Esophagus (tissue), 2 donors: ENCODE measurements around the gene FOXQ1. TPM values are rescaled to one million over a fixed set of nuclear protein-coding genes. Genes with fewer than 3 reads are reported as not detected.
A peak's percentile ranks its signal among the peaks of the same experiment; 100 is the strongest.

ENCODE experiments used
- H3K27ac ChIP-seq, 2 donors: one replicate each; pipeline ENCODE4 v1.5.1; 2013; ENCODE audit warnings: low read depth in 2 of 2, mild to moderate bottlenecking in 2 of 2, inconsistent platforms in 1 of 2, low read length in 1 of 2, moderate library complexity in 1 of 2
- H3K27me3 ChIP-seq, 2 donors: one replicate each; pipeline ENCODE4 v1.6.1; 2013; ENCODE audit warnings: low read length in 2 of 2, control low read depth in 1 of 2, mild to moderate bottlenecking in 1 of 2; ENCODE audit not compliant: insufficient read depth in 2 of 2, control insufficient read depth in 1 of 2
- H3K36me3 ChIP-seq, 2 donors: one replicate each; pipeline ENCODE4 v1.6.1; 2013; ENCODE audit warnings: low read length in 1 of 2; ENCODE audit not compliant: control insufficient read depth in 2 of 2, insufficient read depth in 2 of 2
- H3K4me1 ChIP-seq, 2 donors: one replicate each; pipeline ENCODE4 v1.6.1; 2013; ENCODE audit warnings: low read length in 1 of 2; ENCODE audit not compliant: control insufficient read depth in 2 of 2, insufficient read depth in 2 of 2
- H3K4me3 ChIP-seq, 2 donors: one replicate each; pipeline ENCODE4 v1.5.1; 2013; ENCODE audit warnings: low read length in 2 of 2, mild to moderate bottlenecking in 2 of 2, low read depth in 1 of 2, moderate library complexity in 1 of 2
- H3K9me3 ChIP-seq, 2 donors: one replicate each; pipeline ENCODE4 v1.6.1; 2013; ENCODE audit warnings: mild to moderate bottlenecking in 2 of 2, low read depth in 1 of 2, low read length in 1 of 2, moderate library complexity in 1 of 2; ENCODE audit not compliant: control insufficient read depth in 2 of 2, insufficient read depth in 1 of 2
- WGBS, 2 donors: extraction: QIAGEN DNeasy Blood & Tissue Kit; methylation state at CpG; one replicate each; pipeline ENCODE4 v1.1.7; 2013; 5-methylcytosine and 5-hydroxymethylcytosine counted together
- polyA plus RNA-seq, 2 donors: library from polyadenylated mRNA; stranded (reverse); fragments of 200-250 nt; gene quantifications; one replicate each; pipeline ENCODE4 v1.2.3, GENCODE V29; 2013
- donor health status: healthy with polysubstance abuse.
- donor health status: Bipolar disorder and iron deficiency.

The FOXQ1 gene, protein sequence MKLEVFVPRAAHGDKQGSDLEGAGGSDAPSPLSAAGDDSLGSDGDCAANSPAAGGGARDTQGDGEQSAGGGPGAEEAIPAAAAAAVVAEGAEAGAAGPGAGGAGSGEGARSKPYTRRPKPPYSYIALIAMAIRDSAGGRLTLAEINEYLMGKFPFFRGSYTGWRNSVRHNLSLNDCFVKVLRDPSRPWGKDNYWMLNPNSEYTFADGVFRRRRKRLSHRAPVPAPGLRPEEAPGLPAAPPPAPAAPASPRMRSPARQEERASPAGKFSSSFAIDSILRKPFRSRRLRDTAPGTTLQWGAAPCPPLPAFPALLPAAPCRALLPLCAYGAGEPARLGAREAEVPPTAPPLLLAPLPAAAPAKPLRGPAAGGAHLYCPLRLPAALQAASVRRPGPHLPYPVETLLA
- polyA plus RNA-seq = 1 to 10 TPM; 7.8 to 8.7 TPM

DNA sequence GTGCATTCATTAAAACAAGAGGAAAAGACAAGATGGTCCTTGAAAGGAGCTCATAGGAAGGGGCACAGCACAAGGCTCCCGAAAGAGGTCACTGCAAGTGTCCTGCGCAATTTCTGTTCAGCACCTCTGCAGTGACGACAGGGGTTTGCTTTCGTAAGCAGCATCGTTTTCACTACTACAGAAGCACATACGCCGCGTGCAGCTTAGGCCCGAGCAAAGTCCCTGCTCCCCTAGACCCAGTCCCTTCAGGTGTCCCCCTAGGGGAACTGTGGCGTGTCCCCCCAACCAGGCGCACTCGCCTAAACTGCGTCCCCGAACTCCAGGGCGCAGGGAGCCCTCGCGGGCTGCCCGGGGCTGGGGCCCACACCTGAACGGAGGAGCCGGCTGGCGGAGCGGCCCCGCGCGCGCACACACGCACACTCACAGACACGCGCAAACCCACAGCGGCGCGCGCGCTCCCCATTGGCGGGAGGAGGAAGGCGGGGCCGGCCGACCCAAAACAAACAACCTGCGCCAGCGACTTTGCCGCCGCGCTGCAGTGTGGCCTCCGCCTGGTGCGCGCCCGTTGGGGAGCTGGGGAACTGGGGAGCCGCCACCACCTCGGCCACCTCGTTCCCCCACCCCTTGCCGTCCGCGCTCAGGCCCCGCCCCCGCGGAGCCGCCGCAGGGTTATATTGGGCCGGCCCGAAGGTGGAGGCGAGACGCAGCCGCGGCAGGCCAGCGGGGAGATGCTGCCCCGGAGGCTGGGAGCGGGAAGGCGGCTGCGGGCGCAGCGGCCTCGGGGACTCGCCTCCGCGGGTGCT, at the start of gene FOXQ1:
Gene FOXQ1 (plus strand): TSS at position 699 of the 803 bp plus-strand sequence. CDS start 607 bp downstream, outside the sequence.
- no peaks in the 10 kb centered on the region for H3K9me3 ChIP-seq
- H3K27ac ChIP-seq = peak within 1 kb of the TSS; percentile 88 to 95
- H3K4me1 ChIP-seq = peaks cover 0 to 7% of the 10 kb centered on the region in 2 donors
- no peaks in the 10 kb centered on the region for H3K36me3 ChIP-seq
- peak within 1 kb of the TSS; percentile 76 to 85 for H3K4me3 ChIP-seq
- no peaks in the 10 kb centered on the region for H3K27me3 ChIP-seq
- WGBS, 2 donors = 1% methylated on average over 68 to 75 of the region's 75 CpGs

GRCh38 chr6:1262704-1263038, 49.2 kb upstream of the FOXQ1 start:
- peaks cover 0 to 2% of the 10 kb centered on the region in 2 donors for H3K9me3 ChIP-seq
- H3K4me3 ChIP-seq = no peak overlapping the region
- no peak overlapping the region for H3K27ac ChIP-seq
- no peaks in the 10 kb centered on the region for H3K36me3 ChIP-seq
- 87 to 91% methylated on average over 6 of the region's 6 CpGs for WGBS, 2 donors
- no peaks in the 10 kb centered on the region for H3K27me3 ChIP-seq
- H3K4me1 ChIP-seq = peaks cover 0 to 1% of the 10 kb centered on the region in 2 donors

DNA sequence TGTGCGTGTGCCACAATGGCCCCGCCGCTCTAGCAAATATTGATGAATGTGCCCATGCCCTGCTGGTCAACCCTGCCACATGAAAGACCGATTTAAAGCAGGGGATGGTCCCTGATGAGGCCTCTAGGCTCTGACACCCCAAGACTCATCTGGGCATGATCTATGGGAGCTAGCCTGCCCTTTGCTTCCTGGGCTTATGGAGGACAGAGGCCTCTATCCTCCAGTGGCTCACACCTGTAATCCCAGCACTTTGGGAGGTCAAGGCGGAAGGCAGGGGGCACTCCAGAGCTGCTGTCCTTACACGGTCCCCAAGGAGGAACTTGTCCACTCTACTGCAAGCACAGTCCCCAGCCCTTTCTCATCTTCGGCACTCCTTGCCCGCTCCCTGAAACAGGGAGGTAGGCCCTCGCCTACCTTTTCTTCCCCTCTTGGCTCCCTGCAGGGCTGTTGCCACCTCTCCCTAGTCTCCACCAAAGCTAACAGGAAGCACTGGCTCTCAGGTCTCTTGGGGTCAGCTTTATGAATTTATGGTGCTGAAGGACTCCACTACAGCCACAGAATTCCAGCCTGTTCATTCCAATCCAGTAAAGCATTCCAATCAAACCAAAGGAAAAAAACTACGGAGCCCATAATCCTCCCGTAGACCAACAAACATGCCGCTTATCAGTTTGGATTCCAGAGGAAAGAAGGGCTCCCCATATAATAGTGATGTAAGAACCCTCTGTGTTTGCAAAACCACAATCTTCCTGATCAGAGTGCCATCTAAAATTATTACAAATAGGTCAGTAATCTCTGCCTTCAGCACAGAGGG, 48.7 kb upstream of the FOXQ1 start:
- Histone ChIP-seq H3K27ac (no peak overlapping the region), H3K4me3 (no peak overlapping the region), H3K27me3 (no peaks in the 10 kb centered on the region), H3K4me1 (peaks cover 0 to 1% of the 10 kb centered on the region in 2 donors), H3K36me3 (no peaks in the 10 kb centered on the region), H3K9me3 (peaks cover 0 to 2% of the 10 kb centered on the region in 2 donors)
- 89 to 91% methylated on average over 12 of the region's 12 CpGs for WGBS, 2 donors

- no peak overlapping the region for H3K27ac ChIP-seq
- WGBS, 2 donors = 58 to 67% methylated on average over 10 of the region's 10 CpGs
- no peak overlapping the region for H3K4me3 ChIP-seq
- H3K27me3 ChIP-seq = no peaks in the 10 kb centered on the region
- H3K36me3 ChIP-seq = no peaks in the 10 kb centered on the region
- peaks cover 0 to 1% of the 10 kb centered on the region in 2 donors for H3K4me1 ChIP-seq
- peaks cover 0 to 2% of the 10 kb centered on the region in 2 donors for H3K9me3 ChIP-seq
These were observed 48.0 kb upstream of the FOXQ1 start for GRCh38 chr6:1263850-1264377.

DNA sequence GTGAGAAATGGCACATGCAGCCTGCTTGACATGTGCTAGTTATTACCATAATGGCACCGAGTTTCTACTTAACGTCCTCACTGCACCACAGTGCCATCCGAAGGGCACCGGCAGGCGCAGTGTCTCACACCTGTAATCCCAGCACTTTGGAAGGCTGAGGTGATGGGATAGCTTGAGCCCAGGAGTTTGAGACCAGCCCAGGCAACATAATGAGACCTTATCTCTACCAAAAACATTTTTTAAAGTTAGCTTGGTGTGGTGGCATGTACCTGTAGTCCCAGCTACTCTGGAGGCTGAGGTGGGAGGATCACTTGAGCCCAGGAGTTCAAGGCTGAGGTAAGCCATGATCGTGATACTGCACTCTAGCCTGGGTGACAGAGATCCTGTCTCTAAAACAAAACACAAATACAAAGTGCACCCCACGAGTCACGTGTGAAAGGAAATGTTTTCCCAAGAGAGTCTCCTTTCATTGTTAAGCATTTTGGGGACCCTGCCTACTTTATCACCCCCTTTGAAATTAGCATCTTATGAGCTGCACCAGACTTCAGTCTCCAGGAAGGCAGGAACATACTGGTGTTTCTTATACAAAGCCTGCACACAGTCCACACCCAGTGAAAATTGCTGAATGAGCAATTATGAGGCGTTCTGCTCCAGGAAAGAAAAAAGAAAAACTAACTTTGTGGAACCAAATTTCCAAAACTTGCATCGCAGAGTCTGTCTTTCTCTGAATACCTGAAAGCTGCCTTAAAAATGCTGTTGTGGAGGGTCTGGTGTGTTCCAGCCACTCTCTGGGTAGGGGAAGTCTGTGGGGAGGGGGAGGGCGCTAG, 47.1 kb upstream of the FOXQ1 start:
- Histone ChIP-seq H3K27me3 (no peaks in the 10 kb centered on the region), H3K27ac (no peak overlapping the region), H3K36me3 (no peaks in the 10 kb centered on the region), H3K9me3 (peaks cover 0 to 2% of the 10 kb centered on the region in 2 donors), H3K4me3 (no peak overlapping the region), H3K4me1 (peaks cover 0 to 1% of the 10 kb centered on the region in 2 donors)
- 82 to 85% methylated on average over 11 of the region's 11 CpGs for WGBS, 2 donors

- Histone ChIP-seq H3K4me1 (peaks cover 0 to 1% of the 10 kb centered on the region in 2 donors), H3K9me3 (peaks cover 0 to 2% of the 10 kb centered on the region in 2 donors), H3K27me3 (no peaks in the 10 kb centered on the region), H3K27ac (no peak overlapping the region), H3K4me3 (no peak overlapping the region), H3K36me3 (no peaks in the 10 kb centered on the region)
- WGBS, 2 donors = 92 to 98% methylated on average over 3 of the region's 3 CpGs
These were observed 45.2 kb upstream of the FOXQ1 start for GRCh38 chr6:1266686-1267056.

- Histone ChIP-seq H3K27me3 (no peaks in the 10 kb centered on the region), H3K4me3 (no peak overlapping the region), H3K4me1 (peaks cover 0 to 1% of the 10 kb centered on the region in 2 donors), H3K27ac (no peak overlapping the region), H3K9me3 (peaks cover 0 to 3% of the 10 kb centered on the region in 2 donors), H3K36me3 (no peaks in the 10 kb centered on the region)
- WGBS, 2 donors = 61 to 67% methylated on average over 8 of the region's 8 CpGs
These were observed 44.7 kb upstream of the FOXQ1 start for GRCh38 chr6:1267057-1267732.
